H1 (cell line): ENCODE measurements around the gene PPP2R1A. TPM values are rescaled to one million over a fixed set of nuclear protein-coding genes. Genes with fewer than 3 reads are reported as not detected.

Source experiments
- BACH1 ChIP-seq: IDR thresholded peaks from 2 replicates; pipeline ENCODE4 v1.6.1; 2012; ENCODE audit warnings: low read length, improper control_type of control experiment
- MAFK ChIP-seq: IDR thresholded peaks from 2 replicates; pipeline ENCODE4 v1.6.1; 2012; ENCODE audit warnings: low read depth, mild to moderate bottlenecking, improper control_type of control experiment, low read length
- POLR2AphosphoS5 ChIP-seq: IDR thresholded peaks from 2 replicates; pipeline ENCODE4 v1.6.1; 2011; ENCODE audit warnings: low read depth, low read length
- RFX5 ChIP-seq: IDR thresholded peaks from 2 replicates; pipeline ENCODE4 v1.6.1; 2011; ENCODE audit warnings: low read depth, low read length, improper control_type of control experiment, borderline replicate concordance
- SAP30 ChIP-seq: fragments of 300-600 bp; sonication (generic); IDR thresholded peaks from 2 replicates; pipeline ENCODE4 v1.7.1; 2012; ENCODE audit warnings: low read length, moderate library complexity, mild to moderate bottlenecking, inconsistent platforms; ENCODE audit not compliant: insufficient read depth, insufficient replicate concordance
- SP2 ChIP-seq: IDR thresholded peaks from 2 replicates; pipeline ENCODE4 v1.6.1; 2012; ENCODE audit warnings: mild to moderate bottlenecking, low read length, inconsistent platforms
- polyA plus RNA-seq, 7 experiments: library from polyadenylated mRNA; depleted of rRNA in 3 of 7; stranded (reverse) in 5 of 7; unstranded in 2 of 7; fragments of >200 nt in 5 of 7; fragments of 200-250 nt in 2 of 7; gene quantifications; 1 replicate in 5 of 7; 2 replicates in 1 of 7; 4 replicates in 1 of 7; pipeline versions ENCODE4 v1.2.1 to v1.2.3, GENCODE V29; 2011 to 2013; ENCODE audit warnings: missing spikeins in 2 of 7, mixed read lengths in 2 of 7
- total RNA-seq: library from RNA; stranded (reverse); fragmentation: NEBNext Ultra II Directional; extraction: Animal tissue kit (Norgen Biotek cat#: 25700); gene quantifications from 2 replicates; pipeline ENCODE4 v1.2.1, GENCODE V29; 2021

PPP2R1A gene
- total and polyA plus RNA-seq, 2 of the 8 experiments (the other 6 are each of a cell fraction or from before 2014, with no cell fraction given): 380 to 382 TPM

- no peak for TF ChIP-seq SP2
- no peak for TF ChIP-seq BACH1
- TF ChIP-seq POLR2AphosphoS5: no peak
- no peak for TF ChIP-seq SAP30
- no peak for TF ChIP-seq RFX5
- TF ChIP-seq MAFK: no peak
- TF ChIP-seq, all 59 proteins: peak for 0
Observed at GRCh38 chr19:52212572-52213255, 22.9 kb downstream of the PPP2R1A start (continued).
